HG03280 (cell line): ENCODE measurements around the gene MPND.
"Not testable (repeated sequence)": the region's sequence is repeated elsewhere in the genome, so short reads cannot be mapped to it uniquely, and the experiment has no call there.

Experiments
- ATAC-seq: cut with Tn5 transposase; IDR thresholded peaks from one replicate; pipeline ENCODE4 v1.9.1; 2021; ENCODE audit warnings: mild to moderate bottlenecking, moderate library complexity; ENCODE audit not compliant: unreplicated experiment

MPND gene

GRCh38 chr19:4345342-4346019 lies 2.1 kb downstream of the MPND start:
- ATAC-seq: no peak

GRCh38 chr19:4346020-4346383 lies 2.6 kb downstream of the MPND start:
- no peak for ATAC-seq

GRCh38 chr19:4347521-4347920 lies 4.2 kb downstream of the MPND start:
- ATAC-seq: no peak

GRCh38 chr19:4349225-4349624 lies 5.9 kb downstream of the MPND start:
- not testable (repeated sequence) for ATAC-seq

- no peak for ATAC-seq
Observed at GRCh38 chr19:4350111-4350510, 6.7 kb downstream of the MPND start.

- no peak for ATAC-seq
Observed at GRCh38 chr19:4350726-4351125, 7.4 kb downstream of the MPND start.

GRCh38 chr19:4352701-4353121 lies 9.3 kb downstream of the MPND start:
- no peak for ATAC-seq

- no peak for ATAC-seq
Observed at GRCh38 chr19:4354282-4354681, 10.9 kb downstream of the MPND start.

- no peak for ATAC-seq
Observed at GRCh38 chr19:4354897-4355296, 11.5 kb downstream of the MPND start.

GRCh38 chr19:4357095-4357797 lies 13.9 kb downstream of the MPND start:
- no peak for ATAC-seq

GRCh38 chr19:4357921-4358326 lies 14.6 kb downstream of the MPND start:
- no peak for ATAC-seq

GRCh38 chr19:4358709-4359626 lies 15.6 kb downstream of the MPND start:
- no peak for ATAC-seq

- no peak for ATAC-seq
Observed at GRCh38 chr19:4359627-4360000, 16.3 kb downstream of the MPND start.

- no peak for ATAC-seq
Observed at GRCh38 chr19:4360081-4360569, 16.8 kb downstream of the MPND start.

- no peak for ATAC-seq
Observed at GRCh38 chr19:4360641-4361151, 17.3 kb downstream of the MPND start.

GRCh38 chr19:4361152-4362046 lies 18.0 kb downstream of the MPND start:
- ATAC-seq: no peak

- no peak for ATAC-seq
Observed at GRCh38 chr19:4362101-4362828, 18.9 kb downstream of the MPND start.

- ATAC-seq: no peak
Observed at GRCh38 chr19:4362831-4363545, 19.6 kb downstream of the MPND start.
